ENCODE results near the gene RPS27L. TPM values are rescaled to one million over a fixed set of nuclear protein-coding genes. Genes with fewer than 3 reads are reported as not detected.
A peak's percentile ranks its signal among the peaks of the same experiment; 100 is the strongest.

RPS27L gene
- total and polyA plus RNA-seq, 8 donors: 73.2 to 176 (median 127) TPM

DNA sequence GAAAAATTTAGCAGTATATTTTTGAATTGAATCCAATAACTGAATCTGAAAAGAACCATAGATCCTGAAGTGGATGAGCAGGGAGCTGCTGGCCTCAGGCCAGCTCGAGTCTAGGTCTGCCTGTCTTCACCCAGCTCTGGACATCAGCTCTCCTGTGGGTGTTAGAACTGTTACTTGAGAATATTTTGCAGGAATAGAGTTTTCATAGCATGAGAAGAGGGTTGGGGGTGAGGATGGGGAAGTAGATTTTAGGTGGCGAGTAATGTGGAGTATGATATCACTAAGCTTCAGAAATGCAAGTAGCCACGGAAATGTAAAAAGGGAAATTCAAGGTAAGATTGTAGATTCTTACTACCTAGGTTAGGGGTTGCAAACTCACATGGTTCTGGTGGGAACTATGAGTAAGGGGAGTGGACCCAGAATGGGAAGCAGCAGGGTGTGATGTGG, 38.3 kb upstream of the RPS27L start:
- no peaks in the 10 kb centered on the region for H3K27me3 ChIP-seq
- H3K9me3 ChIP-seq: no peaks in the 10 kb centered on the region
- no peak overlapping the region for H3K27ac ChIP-seq
- H3K4me3 ChIP-seq: no peak overlapping the region
- no peak for FAIRE-seq
- intact Hi-C loops (cut with DNase I): no loop called here
- H3K4me1 ChIP-seq: peaks cover 8 to 26% (median 11%) of the 10 kb centered on the region in 3 donors
- H3K36me3 ChIP-seq: no peaks in the 10 kb centered on the region
- DNase-seq: no peak
- no peak for ATAC-seq
- TF ChIP-seq, protein P1, sequence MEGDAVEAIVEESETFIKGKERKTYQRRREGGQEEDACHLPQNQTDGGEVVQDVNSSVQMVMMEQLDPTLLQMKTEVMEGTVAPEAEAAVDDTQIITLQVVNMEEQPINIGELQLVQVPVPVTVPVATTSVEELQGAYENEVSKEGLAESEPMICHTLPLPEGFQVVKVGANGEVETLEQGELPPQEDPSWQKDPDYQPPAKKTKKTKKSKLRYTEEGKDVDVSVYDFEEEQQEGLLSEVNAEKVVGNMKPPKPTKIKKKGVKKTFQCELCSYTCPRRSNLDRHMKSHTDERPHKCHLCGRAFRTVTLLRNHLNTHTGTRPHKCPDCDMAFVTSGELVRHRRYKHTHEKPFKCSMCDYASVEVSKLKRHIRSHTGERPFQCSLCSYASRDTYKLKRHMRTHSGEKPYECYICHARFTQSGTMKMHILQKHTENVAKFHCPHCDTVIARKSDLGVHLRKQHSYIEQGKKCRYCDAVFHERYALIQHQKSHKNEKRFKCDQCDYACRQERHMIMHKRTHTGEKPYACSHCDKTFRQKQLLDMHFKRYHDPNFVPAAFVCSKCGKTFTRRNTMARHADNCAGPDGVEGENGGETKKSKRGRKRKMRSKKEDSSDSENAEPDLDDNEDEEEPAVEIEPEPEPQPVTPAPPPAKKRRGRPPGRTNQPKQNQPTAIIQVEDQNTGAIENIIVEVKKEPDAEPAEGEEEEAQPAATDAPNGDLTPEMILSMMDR (IDR thresholded peaks at IDR 0.05): no peak
- 86 to 90% methylated on average over 3 of the region's 3 CpGs for WGBS, 2 donors

- H3K9me3 ChIP-seq: no peaks in the 10 kb centered on the region
- no peak for DNase-seq
- no peak overlapping the region for H3K27ac ChIP-seq
- TF ChIP-seq, protein P1 (IDR thresholded peaks at IDR 0.05): no peak
- H3K36me3 ChIP-seq: no peaks in the 10 kb centered on the region
- no peaks in the 10 kb centered on the region for H3K27me3 ChIP-seq
- ATAC-seq: no peak
- no peak overlapping the region for H3K4me3 ChIP-seq
- intact Hi-C loops (cut with DNase I): no loop called here
- peak; percentile 5 for FAIRE-seq
- peaks cover 8 to 31% (median 11%) of the 10 kb centered on the region in 3 donors for H3K4me1 ChIP-seq
- WGBS, 2 donors: 56 to 61% methylated on average over 4 of the region's 4 CpGs
Observed at GRCh38 chr15:63194880-63195568, 37.7 kb upstream of the RPS27L start.

- Histone ChIP-seq H3K36me3 (no peaks in the 10 kb centered on the region), H3K27ac (no peak overlapping the region), H3K4me3 (no peak overlapping the region), H3K27me3 (no peaks in the 10 kb centered on the region), H3K9me3 (no peaks in the 10 kb centered on the region), H3K4me1 (peaks cover 7 to 31% (median 11%) of the 10 kb centered on the region in 3 donors)
- intact Hi-C loops (cut with DNase I): no loop called here
- DNase-seq (no peak), FAIRE-seq (no peak), ATAC-seq (no peak)
- TF ChIP-seq, protein P1 (IDR thresholded peaks at IDR 0.05): no peak
- 90 to 92% methylated on average over 4 of the region's 4 CpGs for WGBS, 2 donors
Observed at GRCh38 chr15:63194302-63194701, 37.0 kb upstream of the RPS27L start.

GRCh38 chr15:63192619-63193206, 35.4 kb upstream of the RPS27L start:
- intact Hi-C loops (cut with DNase I): no loop called here
- Histone ChIP-seq H3K4me3 (no peak overlapping the region), H3K36me3 (no peaks in the 10 kb centered on the region), H3K27ac (no peak overlapping the region), H3K27me3 (no peaks in the 10 kb centered on the region), H3K9me3 (no peaks in the 10 kb centered on the region), H3K4me1 (peaks cover 0 to 25% (median 6%) of the 10 kb centered on the region in 3 donors)
- TF ChIP-seq, protein P1 (IDR thresholded peaks at IDR 0.05): no peak
- DNase-seq: no peak
- 89 to 93% methylated on average over 5 of the region's 5 CpGs for WGBS, 2 donors
- no peak for ATAC-seq
- no peak for FAIRE-seq
